Heart left ventricle (tissue), 13 donors: ENCODE results near the gene GRK3.
"Not testable (repeated sequence)": the region's sequence is repeated elsewhere in the genome, so short reads cannot be mapped to it uniquely, and the experiment has no call there.

Experiments used
- CTCF ChIP-seq, 12 donors: fragments of 200-600 bp; sonication (generic) in 4 of 12; IDR thresholded peaks; one replicate each; pipeline versions ENCODE4 v1.5.0 to v1.8.0; 2018 to 2022; ENCODE audit warnings: antibody characterized with exemption in 12 of 12, mild to moderate bottlenecking in 5 of 12
- POLR2A ChIP-seq, 2 donors: fragments of 450-650 bp; IDR thresholded peaks; one replicate each; pipeline ENCODE4 v1.6.1; 2017; ENCODE audit warnings: antibody characterized with exemption in 2 of 2, mild to moderate bottlenecking in 2 of 2, moderate library complexity in 2 of 2
- donor health status: ischemic (EF 13 %, LVEDD 7.1; RV severe dilation, severe dysfunction).
- donor health status: DM: no; HTN: yes; CAD: no.
- donor health status: DM: no; HTN: no; CAD: no.
- donor health status: ischemic (EF 25% LVEDD 6.9; RV normal size, moderate dysfunction).
- donor health status: ischemic (EF 25% LVEDD 5.7; RV mildly dilated, moderate dysfunction).
- donor health status: ischemic (EF 35%, LVEDD 5.7; RV mildly dilated, moderate dysfunction).
- donor health status: nonischemic (EF 11% LVEDD 7.7; RV severe dilation, severe dysfunction).
- donor health status: DM: yes; HTN: yes; CAD: no.
- donor health status: PGD.
- donor health status: ischemic (EF 29% LVEDD 5.4; RV normal size, mild dysfunction).
- donor health status: nonischemic (EF 23%, LVEDD 6.1; RV moderate dilation, normal function).

GRCh38 chr22:25589664-25590063 lies 25.2 kb downstream of the GRK3 start:
- not testable (repeated sequence) for TF ChIP-seq CTCF, POLR2A (IDR thresholded peaks at IDR 0.05)
